ENCODE measurements around the gene RAC3. TPM values are rescaled to one million over a fixed set of nuclear protein-coding genes. Genes with fewer than 3 reads are reported as not detected.

The RAC3 gene
- total and polyA plus RNA-seq, 9 of the 15 experiments (the other 6 are each of a cell fraction or from before 2014, with no cell fraction given), result 0.23 to 292 (median 118) TPM

DNA sequence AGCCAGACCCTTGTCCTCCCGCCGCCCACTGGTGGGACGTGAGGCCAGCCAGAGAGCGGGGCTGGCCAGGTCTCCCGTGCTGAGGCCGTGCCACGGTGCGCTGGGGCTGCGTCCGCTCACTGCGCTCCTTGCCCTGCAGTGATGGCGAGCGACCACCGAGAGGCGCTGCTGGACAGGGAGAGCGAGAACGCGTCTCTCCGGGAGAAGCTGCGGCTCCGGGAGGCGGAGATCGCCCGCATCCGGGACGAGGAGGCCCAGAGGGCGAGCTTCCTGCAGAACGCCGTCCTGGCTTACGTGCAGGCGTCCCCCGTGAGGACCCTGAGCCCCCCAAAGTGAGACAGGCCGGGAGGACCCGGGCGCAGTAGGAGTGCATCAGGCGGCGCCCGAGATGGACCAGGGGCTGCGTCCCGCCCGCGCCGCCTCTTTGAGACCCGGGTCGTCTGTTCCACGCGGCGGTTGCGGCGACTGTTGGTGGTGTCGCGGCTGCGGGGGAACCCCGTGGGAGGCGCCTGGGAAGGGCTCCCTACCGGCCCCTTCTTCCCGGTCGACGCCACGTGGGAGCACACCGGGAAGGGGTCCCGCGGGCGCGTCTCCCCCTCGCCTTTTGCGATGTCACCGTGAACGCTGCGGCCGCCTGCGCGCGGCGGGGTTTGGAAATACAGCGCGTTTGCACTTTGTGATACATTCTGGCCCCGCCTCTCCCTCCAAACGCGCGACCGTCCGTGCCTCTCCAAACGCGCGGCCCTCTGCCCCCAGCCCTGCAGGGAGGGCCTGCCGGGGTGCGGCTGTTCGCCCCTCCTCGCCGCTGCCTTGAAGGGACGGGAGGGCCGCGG is 792 bp upstream of the RAC3 start (continued):
- TF ChIP-seq ZC3H4 (CRISPR knock-in tag; IDR thresholded peaks at IDR 0.05; ENCODE audit: borderline replicate concordance), result no peak
- no peak for TF ChIP-seq CBX1 (IDR thresholded peaks at IDR 0.05; ENCODE audit: low read depth)
- no peak for TF ChIP-seq PPARD (CRISPR knock-in tag; IDR thresholded peaks at IDR 0.05)
- no peak for TF ChIP-seq KLF16 (IDR thresholded peaks at IDR 0.05)
- TF ChIP-seq, protein P1, sequence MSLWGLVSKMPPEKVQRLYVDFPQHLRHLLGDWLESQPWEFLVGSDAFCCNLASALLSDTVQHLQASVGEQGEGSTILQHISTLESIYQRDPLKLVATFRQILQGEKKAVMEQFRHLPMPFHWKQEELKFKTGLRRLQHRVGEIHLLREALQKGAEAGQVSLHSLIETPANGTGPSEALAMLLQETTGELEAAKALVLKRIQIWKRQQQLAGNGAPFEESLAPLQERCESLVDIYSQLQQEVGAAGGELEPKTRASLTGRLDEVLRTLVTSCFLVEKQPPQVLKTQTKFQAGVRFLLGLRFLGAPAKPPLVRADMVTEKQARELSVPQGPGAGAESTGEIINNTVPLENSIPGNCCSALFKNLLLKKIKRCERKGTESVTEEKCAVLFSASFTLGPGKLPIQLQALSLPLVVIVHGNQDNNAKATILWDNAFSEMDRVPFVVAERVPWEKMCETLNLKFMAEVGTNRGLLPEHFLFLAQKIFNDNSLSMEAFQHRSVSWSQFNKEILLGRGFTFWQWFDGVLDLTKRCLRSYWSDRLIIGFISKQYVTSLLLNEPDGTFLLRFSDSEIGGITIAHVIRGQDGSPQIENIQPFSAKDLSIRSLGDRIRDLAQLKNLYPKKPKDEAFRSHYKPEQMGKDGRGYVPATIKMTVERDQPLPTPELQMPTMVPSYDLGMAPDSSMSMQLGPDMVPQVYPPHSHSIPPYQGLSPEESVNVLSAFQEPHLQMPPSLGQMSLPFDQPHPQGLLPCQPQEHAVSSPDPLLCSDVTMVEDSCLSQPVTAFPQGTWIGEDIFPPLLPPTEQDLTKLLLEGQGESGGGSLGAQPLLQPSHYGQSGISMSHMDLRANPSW (CRISPR knock-in tag; IDR thresholded peaks at IDR 0.05), result 0 out of 2 replicates have a peak, but pooled peaks have one; percentile 45
- TF ChIP-seq, protein P2, sequence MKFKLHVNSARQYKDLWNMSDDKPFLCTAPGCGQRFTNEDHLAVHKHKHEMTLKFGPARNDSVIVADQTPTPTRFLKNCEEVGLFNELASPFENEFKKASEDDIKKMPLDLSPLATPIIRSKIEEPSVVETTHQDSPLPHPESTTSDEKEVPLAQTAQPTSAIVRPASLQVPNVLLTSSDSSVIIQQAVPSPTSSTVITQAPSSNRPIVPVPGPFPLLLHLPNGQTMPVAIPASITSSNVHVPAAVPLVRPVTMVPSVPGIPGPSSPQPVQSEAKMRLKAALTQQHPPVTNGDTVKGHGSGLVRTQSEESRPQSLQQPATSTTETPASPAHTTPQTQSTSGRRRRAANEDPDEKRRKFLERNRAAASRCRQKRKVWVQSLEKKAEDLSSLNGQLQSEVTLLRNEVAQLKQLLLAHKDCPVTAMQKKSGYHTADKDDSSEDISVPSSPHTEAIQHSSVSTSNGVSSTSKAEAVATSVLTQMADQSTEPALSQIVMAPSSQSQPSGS (CRISPR knock-in tag; IDR thresholded peaks at IDR 0.05), result no peak
- TF ChIP-seq MIER1 (IDR thresholded peaks at IDR 0.05; ENCODE audit: low read depth), result no peak
- peak; percentile 96 for TF ChIP-seq CTBP1 (IDR thresholded peaks at IDR 0.05; ENCODE audit: borderline replicate concordance)
- TF ChIP-seq ZNF263 (CRISPR knock-in tag; IDR thresholded peaks at IDR 0.05; ENCODE audit: borderline replicate concordance), result peak; percentile 54; the same call in 1 of the 2 replicates
- TF ChIP-seq, protein P3, sequence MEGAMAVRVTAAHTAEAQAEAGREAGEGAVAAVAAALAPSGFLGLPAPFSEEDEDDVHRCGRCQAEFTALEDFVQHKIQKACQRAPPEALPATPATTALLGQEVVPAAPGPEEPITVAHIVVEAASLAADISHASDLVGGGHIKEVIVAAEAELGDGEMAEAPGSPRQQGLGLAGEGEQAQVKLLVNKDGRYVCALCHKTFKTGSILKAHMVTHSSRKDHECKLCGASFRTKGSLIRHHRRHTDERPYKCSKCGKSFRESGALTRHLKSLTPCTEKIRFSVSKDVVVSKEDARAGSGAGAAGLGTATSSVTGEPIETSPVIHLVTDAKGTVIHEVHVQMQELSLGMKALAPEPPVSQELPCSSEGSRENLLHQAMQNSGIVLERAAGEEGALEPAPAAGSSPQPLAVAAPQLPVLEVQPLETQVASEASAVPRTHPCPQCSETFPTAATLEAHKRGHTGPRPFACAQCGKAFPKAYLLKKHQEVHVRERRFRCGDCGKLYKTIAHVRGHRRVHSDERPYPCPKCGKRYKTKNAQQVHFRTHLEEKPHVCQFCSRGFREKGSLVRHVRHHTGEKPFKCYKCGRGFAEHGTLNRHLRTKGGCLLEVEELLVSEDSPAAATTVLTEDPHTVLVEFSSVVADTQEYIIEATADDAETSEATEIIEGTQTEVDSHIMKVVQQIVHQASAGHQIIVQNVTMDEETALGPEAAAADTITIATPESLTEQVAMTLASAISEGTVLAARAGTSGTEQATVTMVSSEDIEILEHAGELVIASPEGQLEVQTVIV (CRISPR knock-in tag; IDR thresholded peaks at IDR 0.05; ENCODE audit: borderline replicate concordance), result no peak
- no peak for TF ChIP-seq PYGO2 (tag; IDR thresholded peaks at IDR 0.05)
- TF ChIP-seq, protein P4, sequence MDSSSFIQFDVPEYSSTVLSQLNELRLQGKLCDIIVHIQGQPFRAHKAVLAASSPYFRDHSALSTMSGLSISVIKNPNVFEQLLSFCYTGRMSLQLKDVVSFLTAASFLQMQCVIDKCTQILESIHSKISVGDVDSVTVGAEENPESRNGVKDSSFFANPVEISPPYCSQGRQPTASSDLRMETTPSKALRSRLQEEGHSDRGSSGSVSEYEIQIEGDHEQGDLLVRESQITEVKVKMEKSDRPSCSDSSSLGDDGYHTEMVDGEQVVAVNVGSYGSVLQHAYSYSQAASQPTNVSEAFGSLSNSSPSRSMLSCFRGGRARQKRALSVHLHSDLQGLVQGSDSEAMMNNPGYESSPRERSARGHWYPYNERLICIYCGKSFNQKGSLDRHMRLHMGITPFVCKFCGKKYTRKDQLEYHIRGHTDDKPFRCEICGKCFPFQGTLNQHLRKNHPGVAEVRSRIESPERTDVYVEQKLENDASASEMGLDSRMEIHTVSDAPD (CRISPR knock-in tag; IDR thresholded peaks at IDR 0.05), result no peak
- no peak for TF ChIP-seq ZNF79 (CRISPR knock-in tag; IDR thresholded peaks at IDR 0.05; ENCODE audit: low read depth)
- TF ChIP-seq STAG1 (CRISPR knock-in tag; IDR thresholded peaks at IDR 0.05; ENCODE audit: borderline replicate concordance), result peak; percentile 100
- TF ChIP-seq CXXC5 (CRISPR knock-in tag; IDR thresholded peaks at IDR 0.05), result peak; percentile 85
- TF ChIP-seq SETDB1 (IDR thresholded peaks at IDR 0.05; ENCODE audit: low read length), result no peak
- TF ChIP-seq MEF2A (IDR thresholded peaks at IDR 0.05; ENCODE audit: control insufficient read depth, low read depth, low read length), result no peak
- 0 out of 2 replicates have a peak, but pooled peaks have one; percentile 34 for TF ChIP-seq ZNF76 (CRISPR knock-in tag; IDR thresholded peaks at IDR 0.05; ENCODE audit: borderline replicate concordance)
- TF ChIP-seq KAT8 (IDR thresholded peaks at IDR 0.05; ENCODE audit: low read depth), result no peak

Measured in K562 (cell line).